NOMO-1 (cell line): ENCODE results near the gene ZG16B.

ENCODE experiments used
- DNase-seq, 2 experiments: peaks; one replicate each; lab custom pipeline; 2025; ENCODE audit not compliant: unreplicated experiment in 2 of 2; lab: John Stamatoyannopoulos, UW

ZG16B gene

GRCh38 chr16:2860826-2861567, 30.9 kb downstream of the ZG16B start:
- DNase-seq: no peak

DNA sequence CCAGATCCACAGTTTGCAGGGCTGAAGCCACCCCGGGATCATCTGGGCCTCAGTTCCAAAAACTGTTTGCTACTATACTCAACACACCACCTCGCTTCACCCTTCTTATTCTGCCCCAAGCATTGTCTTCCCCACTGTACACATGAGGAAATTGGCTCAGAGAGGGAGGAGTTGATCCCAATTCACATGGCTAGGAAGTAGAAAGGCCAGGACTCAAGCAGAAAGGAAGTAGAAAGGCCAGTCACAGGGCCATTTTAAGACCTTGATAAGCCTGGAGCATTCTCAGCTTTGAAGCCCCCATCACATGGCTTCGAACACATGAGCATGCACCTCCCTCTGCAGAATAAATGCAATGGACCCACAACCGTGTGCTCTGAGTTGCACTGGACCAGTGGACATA, 35.5 kb downstream of the ZG16B start:
- DNase-seq: no peak

- DNase-seq: no peak
Observed at GRCh38 chr16:2866431-2866830, 36.3 kb downstream of the ZG16B start.

- DNase-seq: no peak
Observed at GRCh38 chr16:2867661-2867986, 37.5 kb downstream of the ZG16B start.

GRCh38 chr16:2867987-2868789, 38.1 kb downstream of the ZG16B start:
- peak; percentile 91 to 94 for DNase-seq

- no peak for DNase-seq
Observed at GRCh38 chr16:2871926-2872325, 41.8 kb downstream of the ZG16B start.

GRCh38 chr16:2874032-2874911, 44.2 kb downstream of the ZG16B start:
- DNase-seq: no peak

DNA sequence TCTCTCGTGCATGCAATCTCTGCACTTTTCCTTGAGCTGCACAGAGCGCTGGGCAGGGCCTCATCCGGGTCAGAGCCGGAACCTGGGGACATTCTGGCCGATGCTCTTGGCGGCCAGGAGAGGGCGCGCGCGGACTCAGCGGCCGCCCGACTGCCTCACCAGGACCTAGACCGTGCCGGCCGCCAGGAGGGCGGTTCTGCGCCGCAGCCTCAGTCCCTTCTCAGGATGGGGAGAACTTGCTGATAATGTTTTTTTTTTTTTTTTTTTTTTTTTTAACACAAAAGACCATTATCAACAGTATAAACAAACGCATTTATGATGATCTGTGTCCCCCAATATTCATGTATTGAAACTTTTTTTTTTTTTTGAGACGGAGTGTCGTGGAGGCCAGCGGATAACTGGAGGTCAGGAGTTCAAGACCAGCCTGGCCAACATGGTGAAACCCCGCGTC, 44.8 kb downstream of the ZG16B start:
- DNase-seq: peak; percentile 80 to 89

- DNase-seq: no peak
Observed at GRCh38 chr16:2879854-2880508, 49.9 kb downstream of the ZG16B start.
